H1 (cell line): Measurements from ENCODE around the gene CLDN7.

Experiments
- BACH1 ChIP-seq: IDR thresholded peaks from 2 replicates; pipeline ENCODE4 v1.6.1; 2012; ENCODE audit warnings: low read length, improper control_type of control experiment
- EP300 ChIP-seq, 2 experiments: IDR thresholded peaks; 1 replicate in 1 of 2; 2 replicates in 1 of 2; pipeline ENCODE4 v1.6.1; 2011 to 2012; ENCODE audit warnings: low read depth in 2 of 2, low read length in 2 of 2, mild to moderate bottlenecking in 2 of 2, borderline replicate concordance in 1 of 2, inconsistent platforms in 1 of 2, moderate library complexity in 1 of 2
- EZH2 ChIP-seq: fragments of 200-600 bp; sonication (generic); IDR thresholded peaks from 2 replicates; pipeline ENCODE4 v1.7.1; 2012; ENCODE audit warnings: low read depth, mild to moderate bottlenecking, moderate library complexity, low read length, inconsistent platforms; ENCODE audit not compliant: severe bottlenecking
- JUND ChIP-seq: IDR thresholded peaks from 2 replicates; pipeline ENCODE4 v1.6.1; 2011; ENCODE audit warnings: mild to moderate bottlenecking, improper control_type of control experiment, low read length
- POLR2A ChIP-seq, 2 experiments: IDR thresholded peaks; 1 replicate in 1 of 2; 2 replicates in 1 of 2; pipeline ENCODE4 v1.6.1; 2011; ENCODE audit warnings: low read depth in 2 of 2, low read length in 2 of 2, mild to moderate bottlenecking in 2 of 2; ENCODE audit errors: control extremely low read depth in 1 of 2
- POLR2AphosphoS5 ChIP-seq: IDR thresholded peaks from 2 replicates; pipeline ENCODE4 v1.6.1; 2011; ENCODE audit warnings: low read depth, low read length
- SIN3A ChIP-seq, 2 experiments: IDR thresholded peaks in 1 of 2; conservative IDR thresholded peaks in 1 of 2; 2 replicates each; pipeline ENCODE4 v1.6.1; 2011 to 2012; ENCODE audit warnings: low read length in 2 of 2, improper control_type of control experiment in 1 of 2, low read depth in 1 of 2, mild to moderate bottlenecking in 1 of 2
- TF ChIP-seq, protein P1 (sequence below), 3 experiments: IDR thresholded peaks; 1 replicate in 2 of 3; 2 replicates in 1 of 3; pipeline versions ENCODE4 v1.5.1 to v1.6.1; 2011; ENCODE audit warnings: low read length in 3 of 3, mild to moderate bottlenecking in 3 of 3, inconsistent platforms in 2 of 3, low read depth in 1 of 3, moderate library complexity in 1 of 3; ENCODE audit not compliant: insufficient read depth in 1 of 3; ENCODE audit errors: control extremely low read depth in 1 of 3

- no peak for TF ChIP-seq POLR2AphosphoS5
- TF ChIP-seq POLR2A (IDR thresholded peaks at IDR 0.05; ENCODE audit: control extremely low read depth in 1 of 2, low read depth in 2 of 2, low read length in 2 of 2), result no peak
- no peak for TF ChIP-seq BACH1
- no peak for TF ChIP-seq JUND
- no peak for TF ChIP-seq EP300 (IDR thresholded peaks at IDR 0.05; ENCODE audit: borderline replicate concordance in 1 of 2, low read depth in 2 of 2, low read length in 2 of 2)
- TF ChIP-seq, protein P1, sequence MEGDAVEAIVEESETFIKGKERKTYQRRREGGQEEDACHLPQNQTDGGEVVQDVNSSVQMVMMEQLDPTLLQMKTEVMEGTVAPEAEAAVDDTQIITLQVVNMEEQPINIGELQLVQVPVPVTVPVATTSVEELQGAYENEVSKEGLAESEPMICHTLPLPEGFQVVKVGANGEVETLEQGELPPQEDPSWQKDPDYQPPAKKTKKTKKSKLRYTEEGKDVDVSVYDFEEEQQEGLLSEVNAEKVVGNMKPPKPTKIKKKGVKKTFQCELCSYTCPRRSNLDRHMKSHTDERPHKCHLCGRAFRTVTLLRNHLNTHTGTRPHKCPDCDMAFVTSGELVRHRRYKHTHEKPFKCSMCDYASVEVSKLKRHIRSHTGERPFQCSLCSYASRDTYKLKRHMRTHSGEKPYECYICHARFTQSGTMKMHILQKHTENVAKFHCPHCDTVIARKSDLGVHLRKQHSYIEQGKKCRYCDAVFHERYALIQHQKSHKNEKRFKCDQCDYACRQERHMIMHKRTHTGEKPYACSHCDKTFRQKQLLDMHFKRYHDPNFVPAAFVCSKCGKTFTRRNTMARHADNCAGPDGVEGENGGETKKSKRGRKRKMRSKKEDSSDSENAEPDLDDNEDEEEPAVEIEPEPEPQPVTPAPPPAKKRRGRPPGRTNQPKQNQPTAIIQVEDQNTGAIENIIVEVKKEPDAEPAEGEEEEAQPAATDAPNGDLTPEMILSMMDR (IDR thresholded peaks at IDR 0.05; ENCODE audit: control extremely low read depth in 1 of 3, insufficient read depth in 1 of 3, low read depth in 1 of 3, low read length in 3 of 3), result no peak
- TF ChIP-seq SIN3A (conservative IDR thresholded peaks at IDR 0.05 in 1 of 2, IDR thresholded peaks at IDR 0.05 in 1 of 2; ENCODE audit: low read depth in 1 of 2, low read length in 2 of 2), result no peak
- no peak for TF ChIP-seq EZH2
Measured at GRCh38 chr17:7283471-7284216, 21.4 kb upstream of the CLDN7 start.
